Stomach (tissue), 9 donors: ENCODE measurements around the gene PRICKLE2. TPM values are rescaled to one million over a fixed set of nuclear protein-coding genes. Genes with fewer than 3 reads are reported as not detected.

Experiments
- DNase-seq, 2 donors: peaks; one replicate each; pipeline versions ENCODE4 v3.0.0 to v3.0.0-alpha.2; 2013 to 2019
- H3K27ac ChIP-seq, 5 donors: fragments of 200-600 bp in 4 of 5; sonication (generic) in 4 of 5; one replicate each; pipeline ENCODE4 v1.5.1; 2013 to 2019; ENCODE audit warnings: mild to moderate bottlenecking in 1 of 5, moderate library complexity in 1 of 5
- H3K27me3 ChIP-seq, 3 donors: fragments of 200-600 bp; sonication (generic); one replicate each; pipeline ENCODE4 v1.5.1; 2017 to 2019; ENCODE audit warnings: mixed run types in 1 of 3
- H3K36me3 ChIP-seq, 4 donors: fragments of 200-600 bp; sonication (generic); 1 replicate in 3 of 4; 2 replicates in 1 of 4; pipeline ENCODE4 v1.5.1; 2016 to 2019
- H3K4me1 ChIP-seq, 4 donors: fragments of 200-600 bp; sonication (generic); one replicate each; pipeline ENCODE4 v1.5.1; 2016 to 2019
- H3K4me3 ChIP-seq, 4 donors: fragments of 200-600 bp; sonication (generic) in 3 of 4; one replicate each; pipeline ENCODE4 v1.5.1; 2016 to 2019; ENCODE audit warnings: mild to moderate bottlenecking in 1 of 4
- H3K9me3 ChIP-seq, 4 donors: fragments of 200-600 bp; sonication (generic); one replicate each; pipeline ENCODE4 v1.5.1; 2016 to 2019
- EP300 ChIP-seq: sonication (generic); formaldehyde crosslinking; IDR thresholded peaks from one replicate; pipeline ENCODE4 v1.6.1; 2017; ENCODE audit warnings: antibody characterized with exemption
- POLR2A ChIP-seq, 4 donors: fragments of 450-650 bp; IDR thresholded peaks; one replicate each; pipeline ENCODE4 v1.6.1; 2016; ENCODE audit warnings: antibody characterized with exemption in 4 of 4, control low read depth in 2 of 4, mild to moderate bottlenecking in 1 of 4, moderate library complexity in 1 of 4
- POLR2AphosphoS5 ChIP-seq, 3 donors: sonication (generic); formaldehyde crosslinking; IDR thresholded peaks; one replicate each; pipeline ENCODE4 v1.6.1; 2016; ENCODE audit warnings: antibody characterized with exemption in 3 of 3
- WGBS, 5 donors: extraction: QIAGEN DNeasy Blood & Tissue Kit in 3 of 5; methylation state at CpG; one replicate each; pipeline versions ENCODE4 v1.1.5 to v1.1.7; 2013 to 2018; 5-methylcytosine and 5-hydroxymethylcytosine counted together
- intact Hi-C: fragments of 100-400 bp; cut with DNase I; formaldehyde crosslinking; loops from one replicate; pipeline ENCODE4 v1.15.1; 2023; ENCODE audit warnings: low total_unique reads
- polyA plus RNA-seq, 3 donors: library from polyadenylated mRNA; stranded (reverse); fragments of 200-250 nt; gene quantifications; one replicate each; pipeline ENCODE4 v1.2.3, GENCODE V29; 2013
- total RNA-seq, 5 donors: library from RNA; depleted of rRNA; stranded (reverse); fragments of >200 nt; gene quantifications; one replicate each; pipeline versions ENCODE4 v1.1.0 to v1.2.3, GENCODE V29; 2014 to 2016
- TF ChIP-seq, protein P1 (sequence below), 7 experiments: fragments of 450-650 bp in 4 of 7; fragments of 200-600 bp in 3 of 7; sonication (generic) in 3 of 7; IDR thresholded peaks; one replicate each; pipeline ENCODE4 v1.5.1; 2016 to 2019; ENCODE audit warnings: antibody characterized with exemption in 7 of 7, control low read depth in 2 of 7, mild to moderate bottlenecking in 1 of 7
- donor health status: healthy with polysubstance abuse.
- donor health status: Bipolar disorder and iron deficiency.
- donor health status: healthy.

Gene PRICKLE2
- total and polyA plus RNA-seq, 8 donors = 3.7 to 59.1 (median 21.0) TPM

DNA sequence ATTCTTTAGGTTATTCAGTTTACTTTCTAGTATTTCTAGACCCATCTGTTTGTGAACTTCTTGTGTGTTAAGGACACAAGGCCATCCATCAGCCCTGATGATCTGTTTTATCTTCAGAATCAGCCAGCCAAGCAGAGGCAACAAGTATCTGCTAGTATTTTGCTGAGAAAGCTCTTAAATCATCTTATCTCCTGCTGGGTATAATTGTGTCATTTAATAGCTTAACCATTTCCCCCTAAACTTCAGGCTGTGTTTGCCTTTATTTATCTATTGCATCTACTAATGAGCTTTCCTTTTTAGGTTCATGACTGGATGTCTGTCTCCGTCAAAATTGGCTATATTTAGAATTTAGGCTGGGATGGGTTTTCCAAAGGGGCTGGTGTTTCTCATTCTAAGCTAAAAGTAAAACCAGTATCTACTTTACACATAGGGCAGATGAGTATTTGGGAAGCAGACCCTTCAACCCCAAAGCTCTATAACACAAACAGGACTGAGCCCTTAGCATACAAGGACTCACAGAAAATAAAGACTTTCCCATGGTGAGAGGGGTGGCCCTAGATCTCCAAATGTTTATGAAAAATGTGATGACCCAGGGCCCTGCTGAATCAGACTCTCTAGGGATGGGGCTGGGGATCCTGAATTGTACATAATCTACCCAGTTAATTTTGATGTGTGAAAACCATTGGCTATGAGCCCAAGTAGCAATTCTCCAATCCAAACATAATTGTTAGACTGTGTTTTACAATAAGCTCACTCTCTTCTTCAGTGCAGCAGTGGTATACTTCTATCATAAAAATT is 136.7 kb downstream of the PRICKLE2 start:
- peak overlapping the region in 1 of 5 donors; percentile 28 for H3K27ac ChIP-seq
- intact Hi-C loops = no loop called here
- 33 to 41% (median 39%) methylated on average over 1 of the region's 1 CpG for WGBS, 5 donors

DNA sequence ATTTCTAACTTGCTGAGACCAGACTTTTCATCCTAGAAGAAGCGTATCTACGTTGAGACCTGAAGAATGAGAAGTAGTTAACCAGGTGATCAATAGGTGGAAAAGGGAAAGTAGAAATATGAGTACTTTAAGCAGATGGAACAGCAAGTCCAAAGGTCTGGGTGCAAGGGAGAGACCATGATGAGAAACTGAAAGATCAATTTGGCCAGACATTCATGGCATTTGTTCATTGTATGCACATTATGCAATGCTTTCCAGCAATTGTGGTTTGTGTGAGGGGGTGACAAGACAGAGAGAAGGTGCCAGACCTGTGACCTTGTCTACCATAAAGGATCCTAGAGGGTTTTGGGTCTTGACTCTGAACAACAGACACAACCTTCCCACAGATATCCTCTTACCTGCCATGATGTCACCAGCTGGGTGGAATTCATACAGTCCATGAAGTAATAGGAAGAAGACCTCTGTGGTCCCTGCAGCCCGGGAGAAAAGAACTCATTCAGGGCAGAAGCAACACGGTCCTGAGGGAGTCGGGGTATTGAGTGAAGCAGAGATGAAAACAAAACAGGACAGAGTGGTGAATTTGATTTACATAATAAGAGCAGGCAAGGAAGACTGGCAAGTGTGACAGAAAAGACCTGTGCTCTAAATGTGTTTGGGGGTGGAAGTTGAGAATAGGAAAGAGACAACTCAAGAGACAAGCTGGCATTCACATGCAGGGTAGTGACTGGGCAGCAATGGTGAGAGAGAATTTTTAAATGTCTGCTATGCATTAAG is 138.6 kb downstream of the PRICKLE2 start:
- H3K9me3 ChIP-seq = no peaks in the 10 kb centered on the region
- H3K4me1 ChIP-seq = peaks cover 0 to 3% (median 0%) of the 10 kb centered on the region in 4 donors
- H3K36me3 ChIP-seq = no peaks in the 10 kb centered on the region
- no peak for DNase-seq
- no peak overlapping the region for H3K27ac ChIP-seq
- no peaks in the 10 kb centered on the region for H3K27me3 ChIP-seq
- TF ChIP-seq POLR2A (IDR thresholded peaks at IDR 0.05) = no peak
- TF ChIP-seq POLR2AphosphoS5 (IDR thresholded peaks at IDR 0.05) = no peak
- intact Hi-C loops = no loop called here
- no peak overlapping the region for H3K4me3 ChIP-seq
- 70 to 81% (median 79%) methylated on average over 5 of the region's 5 CpGs for WGBS, 5 donors

More for the DNA sequence above, 136.7 kb downstream of the PRICKLE2 start:
- DNase-seq = peak in 1 of 2 donors; percentile 18
- Histone ChIP-seq H3K27me3 (no peaks in the 10 kb centered on the region), H3K9me3 (no peaks in the 10 kb centered on the region), H3K4me3 (no peak overlapping the region), H3K36me3 (no peaks in the 10 kb centered on the region), H3K4me1 (peaks cover 0 to 3% (median 0%) of the 10 kb centered on the region in 4 donors)
- TF ChIP-seq, protein P1, sequence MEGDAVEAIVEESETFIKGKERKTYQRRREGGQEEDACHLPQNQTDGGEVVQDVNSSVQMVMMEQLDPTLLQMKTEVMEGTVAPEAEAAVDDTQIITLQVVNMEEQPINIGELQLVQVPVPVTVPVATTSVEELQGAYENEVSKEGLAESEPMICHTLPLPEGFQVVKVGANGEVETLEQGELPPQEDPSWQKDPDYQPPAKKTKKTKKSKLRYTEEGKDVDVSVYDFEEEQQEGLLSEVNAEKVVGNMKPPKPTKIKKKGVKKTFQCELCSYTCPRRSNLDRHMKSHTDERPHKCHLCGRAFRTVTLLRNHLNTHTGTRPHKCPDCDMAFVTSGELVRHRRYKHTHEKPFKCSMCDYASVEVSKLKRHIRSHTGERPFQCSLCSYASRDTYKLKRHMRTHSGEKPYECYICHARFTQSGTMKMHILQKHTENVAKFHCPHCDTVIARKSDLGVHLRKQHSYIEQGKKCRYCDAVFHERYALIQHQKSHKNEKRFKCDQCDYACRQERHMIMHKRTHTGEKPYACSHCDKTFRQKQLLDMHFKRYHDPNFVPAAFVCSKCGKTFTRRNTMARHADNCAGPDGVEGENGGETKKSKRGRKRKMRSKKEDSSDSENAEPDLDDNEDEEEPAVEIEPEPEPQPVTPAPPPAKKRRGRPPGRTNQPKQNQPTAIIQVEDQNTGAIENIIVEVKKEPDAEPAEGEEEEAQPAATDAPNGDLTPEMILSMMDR (IDR thresholded peaks at IDR 0.05) = no peak
- TF ChIP-seq EP300 (no peak), POLR2A (IDR thresholded peaks at IDR 0.05) (no peak), POLR2AphosphoS5 (IDR thresholded peaks at IDR 0.05) (no peak)

DNA sequence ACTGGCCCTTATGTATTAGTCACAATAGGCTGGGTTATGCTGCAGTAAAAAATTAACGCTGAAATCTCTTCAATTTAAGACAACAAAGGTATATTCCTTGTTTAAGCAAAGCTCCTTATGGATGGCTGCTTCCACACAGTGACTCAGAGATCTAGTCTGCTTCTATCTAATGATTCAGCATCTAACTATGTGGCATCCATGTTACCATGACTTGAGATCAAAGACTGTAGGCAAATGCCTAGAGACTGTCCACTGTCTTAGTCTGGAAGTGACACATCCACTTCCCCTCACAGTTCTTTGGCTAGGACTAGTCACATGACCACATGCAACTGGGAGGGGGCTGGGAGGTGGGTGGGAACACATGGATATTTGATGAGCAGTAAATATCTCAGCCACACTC is 140.6 kb downstream of the PRICKLE2 start:
- no peak overlapping the region for H3K4me3 ChIP-seq
- intact Hi-C loops = no loop called here
- H3K4me1 ChIP-seq = peaks cover 0 to 3% (median 0%) of the 10 kb centered on the region in 4 donors
- TF ChIP-seq POLR2A (IDR thresholded peaks at IDR 0.05) (no peak), POLR2AphosphoS5 (IDR thresholded peaks at IDR 0.05) (no peak), EP300 (no peak)
- TF ChIP-seq, protein P1 (IDR thresholded peaks at IDR 0.05) = no peak
- H3K36me3 ChIP-seq = no peaks in the 10 kb centered on the region
- WGBS, 5 donors = 47 to 100% (median 88%) methylated on average over 1 of the region's 1 CpG
- DNase-seq = no peak
- no peaks in the 10 kb centered on the region for H3K9me3 ChIP-seq
- H3K27me3 ChIP-seq = no peaks in the 10 kb centered on the region
- no peak overlapping the region for H3K27ac ChIP-seq

DNA sequence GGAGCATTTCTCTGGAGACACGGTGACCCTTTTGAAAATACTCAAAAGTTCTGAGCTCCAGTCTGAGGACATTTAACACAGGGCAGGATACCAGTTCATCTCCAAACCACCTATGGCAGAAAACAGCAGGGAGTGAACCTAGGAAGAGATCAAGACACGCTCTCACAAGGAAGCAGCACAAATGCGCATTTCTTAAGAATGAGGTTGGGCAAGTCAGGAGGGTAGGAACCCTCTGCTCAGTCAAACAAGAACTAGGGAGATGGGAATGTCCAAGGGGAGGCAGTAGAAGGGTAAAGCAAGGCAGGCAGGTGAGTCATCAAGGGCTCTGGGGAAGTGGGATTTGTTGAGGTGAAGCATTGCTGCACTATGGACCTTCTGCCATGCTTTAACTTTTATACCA is 141.7 kb downstream of the PRICKLE2 start:
- H3K4me1 ChIP-seq = no peaks in the 10 kb centered on the region
- no peaks in the 10 kb centered on the region for H3K27me3 ChIP-seq
- no peak for TF ChIP-seq POLR2A (IDR thresholded peaks at IDR 0.05)
- TF ChIP-seq, protein P1 (IDR thresholded peaks at IDR 0.05) = no peak
- TF ChIP-seq EP300 = no peak
- no peak for TF ChIP-seq POLR2AphosphoS5 (IDR thresholded peaks at IDR 0.05)
- no peak overlapping the region for H3K4me3 ChIP-seq
- 58 to 88% (median 74%) methylated on average over 3 of the region's 3 CpGs for WGBS, 5 donors
- H3K9me3 ChIP-seq = no peaks in the 10 kb centered on the region
- intact Hi-C loops = no loop called here
- H3K27ac ChIP-seq = no peak overlapping the region
- H3K36me3 ChIP-seq = no peaks in the 10 kb centered on the region
- no peak for DNase-seq
